SK-N-SH (cell line): ENCODE results near the gene MCTP1. TPM values are rescaled to one million over a fixed set of nuclear protein-coding genes. Genes with fewer than 3 reads are reported as not detected.

Experiments
- CTCF ChIA-PET: fragments of 300-600, 350-600 bp; formaldehyde crosslinking; extraction: SDS; loops from one replicate; lab custom pipeline; 2021; lab: Yijun Ruan, JAX
- POLR2A ChIA-PET: fragments of 350-600 bp; sonication (Branson Sonifier 250); formaldehyde crosslinking; extraction: SDS; loops from one replicate; lab custom pipeline; 2020; ENCODE audit warnings: antibody characterized with exemption, inconsistent platforms; lab: Yijun Ruan, JAX
- DNase-seq: peaks from one replicate; pipeline ENCODE4 v3.0.0; 2012
- H2AFZ ChIP-seq: fragments of 200-600 bp; sonication (generic); 2 replicates; pipeline ENCODE4 v1.8.1; 2016; ENCODE audit warnings: antibody characterized with exemption, mild to moderate bottlenecking, low read depth
- H3F3A ChIP-seq: fragments of 200-600 bp; sonication (generic); replicated peaks from 2 replicates; pipeline ENCODE3; 2016; ENCODE audit warnings: antibody characterized with exemption, mild to moderate bottlenecking; ENCODE audit not compliant: insufficient read depth
- H3K27ac ChIP-seq, 2 experiments: fragments of 200-500 bp in 1 of 2; fragments of 200-600 bp in 1 of 2; sonication (Bioruptor generic) in 1 of 2; sonication (generic), shearing (Covaris generic) in 1 of 2; 2 replicates each; pipeline versions ENCODE4 v1.5.1 to v1.6.1; 2014 to 2016; ENCODE audit warnings: low read depth in 2 of 2, inconsistent platforms in 1 of 2, low read length in 1 of 2, mild to moderate bottlenecking in 1 of 2, mixed read lengths in 1 of 2
- H3K27me3 ChIP-seq: fragments of 200-600 bp; sonication (generic), shearing (Covaris generic); 2 replicates; pipeline ENCODE4 v1.6.1; 2016; ENCODE audit warnings: mixed run types; ENCODE audit not compliant: insufficient read depth
- H3K36me3 ChIP-seq, 2 experiments: fragments of 200-500 bp in 1 of 2; fragments of 200-600 bp in 1 of 2; sonication (Bioruptor generic) in 1 of 2; sonication (generic) in 1 of 2; replicated peaks in 1 of 2; 2 replicates each; pipeline versions ENCODE3 to v1.5.1; 2014 to 2016; ENCODE audit warnings: low read length in 1 of 2, mild to moderate bottlenecking in 1 of 2; ENCODE audit not compliant: insufficient read depth in 2 of 2, control insufficient read depth in 1 of 2
- H3K4me1 ChIP-seq, 2 experiments: fragments of 200-500 bp in 1 of 2; fragments of 200-600 bp in 1 of 2; sonication (Bioruptor generic) in 1 of 2; sonication (generic), shearing (Covaris generic) in 1 of 2; 2 replicates each; pipeline versions ENCODE4 v1.5.1 to v1.6.1; 2014 to 2016; ENCODE audit warnings: low read depth in 1 of 2, low read length in 1 of 2, mixed run types in 1 of 2; ENCODE audit not compliant: insufficient read depth in 2 of 2, control insufficient read depth in 1 of 2
- H3K4me2 ChIP-seq: fragments of 200-600 bp; sonication (generic), shearing (Covaris generic); 2 replicates; pipeline ENCODE4 v1.6.1; 2017; ENCODE audit warnings: mixed run types
- H3K4me3 ChIP-seq, 2 experiments: fragments of 200-500 bp in 1 of 2; fragments of 200-600 bp in 1 of 2; sonication (Bioruptor generic) in 1 of 2; sonication (generic), shearing (Covaris generic) in 1 of 2; 2 replicates each; pipeline versions ENCODE4 v1.5.1 to v1.8.1; 2014 to 2016; ENCODE audit warnings: low read depth in 2 of 2, inconsistent platforms in 1 of 2, low read length in 1 of 2, mild to moderate bottlenecking in 1 of 2, mixed read lengths in 1 of 2, moderate library complexity in 1 of 2
- H3K79me2 ChIP-seq: fragments of 200-600 bp; sonication (generic); 2 replicates; pipeline ENCODE4 v1.8.1; 2017; ENCODE audit warnings: mild to moderate bottlenecking; ENCODE audit not compliant: insufficient read depth
- H3K9ac ChIP-seq: fragments of 200-600 bp; sonication (generic); 2 replicates; pipeline ENCODE4 v1.6.1; 2017; ENCODE audit warnings: mixed run types
- H3K9me2 ChIP-seq: fragments of 200-600 bp; sonication (generic); 2 replicates; pipeline ENCODE4 v1.6.1; 2017; ENCODE audit warnings: mixed run types
- H3K9me3 ChIP-seq: fragments of 200-600 bp; sonication (generic); 2 replicates; pipeline ENCODE4 v1.6.1; 2017; ENCODE audit warnings: mixed run types, mild to moderate bottlenecking, moderate library complexity
- H4K20me1 ChIP-seq: fragments of 200-600 bp; sonication (generic); 2 replicates; pipeline ENCODE4 v1.6.1; 2017; ENCODE audit warnings: mild to moderate bottlenecking, mixed run types; ENCODE audit not compliant: insufficient read depth
- CHD2 ChIP-seq: fragments of 150-350 bp; IDR thresholded peaks from 2 replicates; pipeline ENCODE4 v1.6.1; 2018; ENCODE audit warnings: low read length; ENCODE audit not compliant: partially characterized antibody
- EZH2phosphoT487 ChIP-seq: fragments of 200-600 bp; sonication (generic); IDR thresholded peaks from 2 replicates; pipeline ENCODE4 v1.6.1; 2017; ENCODE audit warnings: low read depth, mixed run types, mild to moderate bottlenecking, antibody characterized with exemption, moderate library complexity, borderline replicate concordance
- FOXJ3 ChIP-seq: sonication (generic); formaldehyde crosslinking; IDR thresholded peaks from 2 replicates; pipeline ENCODE4 v1.5.1; 2020; ENCODE audit warnings: mild to moderate bottlenecking, missing genetic modification reagents
- FOXM1 ChIP-seq: IDR thresholded peaks from 2 replicates; pipeline ENCODE4 v1.4.0; 2012; ENCODE audit warnings: low read depth, mild to moderate bottlenecking
- JUND ChIP-seq: IDR thresholded peaks from 2 replicates; pipeline ENCODE4 v1.4.0; 2012
- MAX ChIP-seq: IDR thresholded peaks from 2 replicates; pipeline ENCODE4 v1.4.0; 2012; ENCODE audit warnings: low read depth
- MEF2A ChIP-seq: IDR thresholded peaks from 2 replicates; pipeline ENCODE4 v1.4.0; 2012; ENCODE audit warnings: low read depth, borderline replicate concordance
- MXI1 ChIP-seq: IDR thresholded peaks from 2 replicates; pipeline ENCODE4 v1.6.1; 2012; ENCODE audit warnings: mild to moderate bottlenecking, low read depth, low read length, improper control_type of control experiment
- RCOR1 ChIP-seq: fragments of 150-350 bp; IDR thresholded peaks from 2 replicates; pipeline ENCODE4 v1.6.1; 2017; ENCODE audit warnings: antibody characterized with exemption, low read length
- RXRA ChIP-seq: IDR thresholded peaks from 2 replicates; pipeline ENCODE4 v1.4.0; 2012; ENCODE audit warnings: low read depth, mild to moderate bottlenecking, borderline replicate concordance
- SIN3A ChIP-seq: IDR thresholded peaks from 2 replicates; pipeline ENCODE4 v1.6.1; 2012; ENCODE audit warnings: low read depth, mild to moderate bottlenecking, low read length, moderate library complexity, borderline replicate concordance
- TAF1 ChIP-seq: IDR thresholded peaks from 2 replicates; pipeline ENCODE4 v1.6.1; 2012; ENCODE audit warnings: low read depth, mild to moderate bottlenecking, low read length, moderate library complexity, borderline replicate concordance
- TCF12 ChIP-seq: IDR thresholded peaks from 2 replicates; pipeline ENCODE4 v1.4.0; 2012
- TEAD4 ChIP-seq: IDR thresholded peaks from 2 replicates; pipeline ENCODE4 v1.4.0; 2012; ENCODE audit warnings: mild to moderate bottlenecking, borderline replicate concordance; ENCODE audit not compliant: insufficient read depth
- WGBS: methylation state at CpG from one replicate; pipeline ENCODE4 v1.1.6; 2017; ENCODE audit warnings: low lambda C conversion rate; 5-methylcytosine and 5-hydroxymethylcytosine counted together
- polyA plus RNA-seq, 3 experiments: library from polyadenylated mRNA; depleted of rRNA; stranded (reverse); fragments of >200 nt; gene quantifications; 2 replicates each; pipeline ENCODE4 v1.2.3, GENCODE V29; 2012
- TF ChIP-seq, protein P1 (sequence below): IDR thresholded peaks from 2 replicates; pipeline ENCODE4 v1.4.0; 2012; ENCODE audit warnings: low read depth, borderline replicate concordance
- TF ChIP-seq, protein P2 (sequence below): fragments of 200-600 bp; sonication (generic); IDR thresholded peaks from 2 replicates; pipeline ENCODE4 v1.6.1; 2017; ENCODE audit warnings: antibody characterized with exemption, mild to moderate bottlenecking, moderate library complexity
- TF ChIP-seq, protein P3 (sequence below): IDR thresholded peaks from 2 replicates; pipeline ENCODE4 v1.4.0; 2012; ENCODE audit warnings: low read depth, borderline replicate concordance

The MCTP1 gene
- polyA plus RNA-seq, 1 of the 3 experiments (the other 2 are of a cell fraction): 0.53 TPM

- ChIA-PET POLR2A (no interaction called here), CTCF (no interaction called here)
- H2AFZ ChIP-seq: no peak overlapping the region
- H3K9me2 ChIP-seq: no peaks in the 10 kb centered on the region
- H3K27me3 ChIP-seq: no peaks in the 10 kb centered on the region
- H3F3A ChIP-seq: no peaks in the 10 kb centered on the region
- H3K4me1 ChIP-seq: no peaks in the 10 kb centered on the region
- TF ChIP-seq RXRA (no peak), EZH2phosphoT487 (no peak), MXI1 (no peak), RCOR1 (no peak), FOXJ3 (CRISPR knock-in tag) (no peak), SIN3A (no peak), MEF2A (no peak), CHD2 (no peak)
- TF ChIP-seq, protein P1, sequence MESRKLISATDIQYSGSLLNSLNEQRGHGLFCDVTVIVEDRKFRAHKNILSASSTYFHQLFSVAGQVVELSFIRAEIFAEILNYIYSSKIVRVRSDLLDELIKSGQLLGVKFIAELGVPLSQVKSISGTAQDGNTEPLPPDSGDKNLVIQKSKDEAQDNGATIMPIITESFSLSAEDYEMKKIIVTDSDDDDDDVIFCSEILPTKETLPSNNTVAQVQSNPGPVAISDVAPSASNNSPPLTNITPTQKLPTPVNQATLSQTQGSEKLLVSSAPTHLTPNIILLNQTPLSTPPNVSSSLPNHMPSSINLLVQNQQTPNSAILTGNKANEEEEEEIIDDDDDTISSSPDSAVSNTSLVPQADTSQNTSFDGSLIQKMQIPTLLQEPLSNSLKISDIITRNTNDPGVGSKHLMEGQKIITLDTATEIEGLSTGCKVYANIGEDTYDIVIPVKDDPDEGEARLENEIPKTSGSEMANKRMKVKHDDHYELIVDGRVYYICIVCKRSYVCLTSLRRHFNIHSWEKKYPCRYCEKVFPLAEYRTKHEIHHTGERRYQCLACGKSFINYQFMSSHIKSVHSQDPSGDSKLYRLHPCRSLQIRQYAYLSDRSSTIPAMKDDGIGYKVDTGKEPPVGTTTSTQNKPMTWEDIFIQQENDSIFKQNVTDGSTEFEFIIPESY: no peak
- 28% methylated on average over 2 of the region's 2 CpGs for WGBS
- H3K4me3 ChIP-seq: no peak overlapping the region
- no peaks in the 10 kb centered on the region for H4K20me1 ChIP-seq
- H3K36me3 ChIP-seq: no peaks in the 10 kb centered on the region
- H3K79me2 ChIP-seq: no peaks in the 10 kb centered on the region
- H3K9me3 ChIP-seq: no peaks in the 10 kb centered on the region
- H3K4me2 ChIP-seq: no peak overlapping the region
- H3K9ac ChIP-seq: no peak overlapping the region
- DNase-seq: no peak
- H3K27ac ChIP-seq: no peak overlapping the region
These were observed 258.2 kb downstream of the MCTP1 start for GRCh38 chr5:95026718-95027117.

- 36% methylated on average over 5 of the region's 5 CpGs for WGBS
- H3K27me3 ChIP-seq: no peaks in the 10 kb centered on the region
- H3K9ac ChIP-seq: no peak overlapping the region
- H3K27ac ChIP-seq: peak overlapping the region in 1 of 2 experiments; percentile 29; a peak in 1 of 4 replicates
- ChIA-PET POLR2A (no interaction called here), CTCF (interaction anchor here (0.8 kb wide), 1 partner anchor 21 kb away, joined by 3 read pairs; no protein-coding TSS in a partner anchor)
- no peaks in the 10 kb centered on the region for H3K36me3 ChIP-seq
- H3K4me3 ChIP-seq: no peak overlapping the region
- H3K4me1 ChIP-seq: no peaks in the 10 kb centered on the region
- no peaks in the 10 kb centered on the region for H4K20me1 ChIP-seq
- no peaks in the 10 kb centered on the region for H3K9me2 ChIP-seq
- H3K79me2 ChIP-seq: no peaks in the 10 kb centered on the region
- TF ChIP-seq, protein P2, sequence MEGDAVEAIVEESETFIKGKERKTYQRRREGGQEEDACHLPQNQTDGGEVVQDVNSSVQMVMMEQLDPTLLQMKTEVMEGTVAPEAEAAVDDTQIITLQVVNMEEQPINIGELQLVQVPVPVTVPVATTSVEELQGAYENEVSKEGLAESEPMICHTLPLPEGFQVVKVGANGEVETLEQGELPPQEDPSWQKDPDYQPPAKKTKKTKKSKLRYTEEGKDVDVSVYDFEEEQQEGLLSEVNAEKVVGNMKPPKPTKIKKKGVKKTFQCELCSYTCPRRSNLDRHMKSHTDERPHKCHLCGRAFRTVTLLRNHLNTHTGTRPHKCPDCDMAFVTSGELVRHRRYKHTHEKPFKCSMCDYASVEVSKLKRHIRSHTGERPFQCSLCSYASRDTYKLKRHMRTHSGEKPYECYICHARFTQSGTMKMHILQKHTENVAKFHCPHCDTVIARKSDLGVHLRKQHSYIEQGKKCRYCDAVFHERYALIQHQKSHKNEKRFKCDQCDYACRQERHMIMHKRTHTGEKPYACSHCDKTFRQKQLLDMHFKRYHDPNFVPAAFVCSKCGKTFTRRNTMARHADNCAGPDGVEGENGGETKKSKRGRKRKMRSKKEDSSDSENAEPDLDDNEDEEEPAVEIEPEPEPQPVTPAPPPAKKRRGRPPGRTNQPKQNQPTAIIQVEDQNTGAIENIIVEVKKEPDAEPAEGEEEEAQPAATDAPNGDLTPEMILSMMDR: no peak
- TF ChIP-seq TEAD4: no peak
- TF ChIP-seq, protein P3, sequence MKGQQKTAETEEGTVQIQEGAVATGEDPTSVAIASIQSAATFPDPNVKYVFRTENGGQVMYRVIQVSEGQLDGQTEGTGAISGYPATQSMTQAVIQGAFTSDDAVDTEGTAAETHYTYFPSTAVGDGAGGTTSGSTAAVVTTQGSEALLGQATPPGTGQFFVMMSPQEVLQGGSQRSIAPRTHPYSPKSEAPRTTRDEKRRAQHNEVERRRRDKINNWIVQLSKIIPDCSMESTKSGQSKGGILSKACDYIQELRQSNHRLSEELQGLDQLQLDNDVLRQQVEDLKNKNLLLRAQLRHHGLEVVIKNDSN: no peak
- no peak for TF ChIP-seq MAX
- TF ChIP-seq JUND: no peak
- no peak for TF ChIP-seq FOXM1
- no peak for TF ChIP-seq TCF12
- no peak for TF ChIP-seq FOXJ3 (CRISPR knock-in tag)
- no peak for TF ChIP-seq TAF1
- TF ChIP-seq RXRA: no peak
- no peaks in the 10 kb centered on the region for H3K9me3 ChIP-seq
- H3K4me2 ChIP-seq: no peak overlapping the region
- no peaks in the 10 kb centered on the region for H3F3A ChIP-seq
- DNase-seq: no peak
- peak overlapping the region; percentile 75; the same call in 1 of the 2 replicates for H2AFZ ChIP-seq
These were observed 261.8 kb downstream of the MCTP1 start for GRCh38 chr5:95022967-95023695.
